A549 (cell line): ENCODE measurements around the gene KCNMA1.

Source experiments
- CBX8 ChIP-seq: fragments of 200-600 bp; sonication (generic); IDR thresholded peaks from 2 replicates; pipeline ENCODE4 v1.6.1; 2016
- CTCF ChIP-seq: fragments of >200 bp; sonication (Bioruptor Twin); formaldehyde crosslinking; IDR thresholded peaks from 3 replicates; pipeline ENCODE4 v1.5.1; 2016
- EP300 ChIP-seq, 2 experiments: fragments of >200 bp; sonication (Bioruptor Twin); formaldehyde crosslinking; IDR thresholded peaks; 2 replicates in 1 of 2; 3 replicates in 1 of 2; pipeline ENCODE4 v1.6.1; 2016 to 2017
- HEYL ChIP-seq: fragments of 250-450 bp; sonication (Bioruptor Pico); IDR thresholded peaks from 2 replicates; pipeline ENCODE4 v1.8.0; 2021; ENCODE audit warnings: mild to moderate bottlenecking, moderate library complexity
- KDM5A ChIP-seq: fragments of 200-600 bp; sonication (generic); IDR thresholded peaks from 2 replicates; pipeline ENCODE4 v1.6.1; 2016; ENCODE audit warnings: antibody characterized with exemption, mild to moderate bottlenecking
- PHF8 ChIP-seq: fragments of 200-600 bp; sonication (generic); IDR thresholded peaks from 2 replicates; pipeline ENCODE4 v1.6.1; 2016; ENCODE audit warnings: low read depth, mild to moderate bottlenecking, antibody characterized with exemption, moderate library complexity, borderline replicate concordance
- POLR2A ChIP-seq: IDR thresholded peaks from 2 replicates; pipeline ENCODE4 v1.6.1; 2012; ENCODE audit warnings: mild to moderate bottlenecking, low read length
- POLR2AphosphoS2 ChIP-seq: conservative IDR thresholded peaks from 2 replicates; pipeline ENCODE4 v1.6.1; 2012; ENCODE audit warnings: low read length, improper control_type of control experiment, inconsistent platforms
- RAD21 ChIP-seq, 2 experiments: fragments of >200 bp in 1 of 2; sonication (Bioruptor Twin) in 1 of 2; formaldehyde crosslinking in 1 of 2; IDR thresholded peaks in 1 of 2; conservative IDR thresholded peaks in 1 of 2; 2 replicates in 1 of 2; 3 replicates in 1 of 2; pipeline ENCODE4 v1.6.1; 2012 to 2018; ENCODE audit warnings: inconsistent platforms in 1 of 2
- REST ChIP-seq: fragments of 200-600 bp; sonication (generic); IDR thresholded peaks from 2 replicates; pipeline ENCODE4 v1.6.1; 2016; ENCODE audit warnings: antibody characterized with exemption, mild to moderate bottlenecking, moderate library complexity
- RNF2 ChIP-seq: fragments of 200-600 bp; sonication (generic); IDR thresholded peaks from 2 replicates; pipeline ENCODE4 v1.6.1; 2016; ENCODE audit warnings: low read depth, mild to moderate bottlenecking, antibody characterized with exemption, moderate library complexity, borderline replicate concordance
- SMC3 ChIP-seq: fragments of >200 bp; sonication (Bioruptor Twin); formaldehyde crosslinking; IDR thresholded peaks from 3 replicates; pipeline ENCODE4 v1.6.1; 2018; ENCODE audit warnings: inconsistent platforms
- USF2 ChIP-seq: fragments of 450-650 bp; IDR thresholded peaks from 2 replicates; pipeline ENCODE4 v1.6.1; 2014; ENCODE audit warnings: antibody characterized with exemption
- TF ChIP-seq, protein P1 (sequence below): IDR thresholded peaks from 2 replicates; pipeline ENCODE4 v1.6.1; 2012; ENCODE audit warnings: low read depth, borderline replicate concordance

GRCh38 chr10:77474386-77474785 lies 163.2 kb downstream of the KCNMA1 start:
- TF ChIP-seq RNF2: no peak
- TF ChIP-seq POLR2A: no peak
- no peak for TF ChIP-seq CBX8
- no peak for TF ChIP-seq EP300 (IDR thresholded peaks at IDR 0.05)
- TF ChIP-seq, protein P1, sequence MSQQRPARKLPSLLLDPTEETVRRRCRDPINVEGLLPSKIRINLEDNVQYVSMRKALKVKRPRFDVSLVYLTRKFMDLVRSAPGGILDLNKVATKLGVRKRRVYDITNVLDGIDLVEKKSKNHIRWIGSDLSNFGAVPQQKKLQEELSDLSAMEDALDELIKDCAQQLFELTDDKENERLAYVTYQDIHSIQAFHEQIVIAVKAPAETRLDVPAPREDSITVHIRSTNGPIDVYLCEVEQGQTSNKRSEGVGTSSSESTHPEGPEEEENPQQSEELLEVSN: no peak
- TF ChIP-seq REST: no peak
- no peak for TF ChIP-seq POLR2AphosphoS2
- no peak for TF ChIP-seq CTCF
- TF ChIP-seq RAD21 (conservative IDR thresholded peaks at IDR 0.05 in 1 of 2, IDR thresholded peaks at IDR 0.05 in 1 of 2): no peak
- no peak for TF ChIP-seq USF2
- TF ChIP-seq KDM5A: no peak
- TF ChIP-seq PHF8: no peak
- TF ChIP-seq HEYL (CRISPR knock-in tag): no peak
- TF ChIP-seq SMC3: no peak
